ENCODE data around the gene VDR. TPM values are rescaled to one million over a fixed set of nuclear protein-coding genes. Genes with fewer than 3 reads are reported as not detected.
A peak's percentile ranks its signal among the peaks of the same experiment; 100 is the strongest.

VDR gene
- total and polyA plus RNA-seq, 4 donors, result 2.2 to 9.3 (median 7.4) TPM

DNA sequence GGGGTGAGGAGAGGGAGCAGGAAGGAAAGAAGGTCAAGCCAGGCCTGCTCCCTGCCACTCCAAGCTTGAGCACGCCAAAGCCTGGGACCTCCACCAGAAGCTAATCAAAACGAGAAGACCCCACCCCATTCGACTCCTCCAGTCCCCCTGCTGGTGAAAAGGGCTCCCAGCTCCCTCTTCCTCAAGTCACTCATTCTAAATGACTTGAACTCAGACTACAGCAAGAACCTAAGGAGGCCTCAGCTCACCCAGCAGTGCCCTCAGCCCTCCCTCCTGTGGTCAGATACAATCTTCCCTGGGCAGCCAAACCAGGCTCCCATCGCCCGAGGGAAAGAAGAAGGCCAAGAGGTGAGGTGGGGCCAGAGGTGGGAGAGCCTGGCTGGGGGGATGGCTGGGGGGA, 102.5 kb downstream of the VDR start:
- Histone ChIP-seq H3K9me3 (ENCODE audit: control insufficient read depth, low read length) (no peaks in the 10 kb centered on the region), H3K27me3 (ENCODE audit: control insufficient read depth in 1 of 2, insufficient read depth in 2 of 2, low read length in 1 of 2) (no peaks in the 10 kb centered on the region), H3K4me3 (ENCODE audit: low read length in 2 of 2) (no peak overlapping the region), H3K4me1 (ENCODE audit: control insufficient read depth in 1 of 2, insufficient read depth in 2 of 2, low read length in 2 of 2) (peaks cover 3 to 7% of the 10 kb centered on the region in 2 donors), H3K27ac (ENCODE audit: low read depth in 1 of 2, low read length in 2 of 2) (peak overlapping the region in 1 of 2 donors; percentile 15), H3K36me3 (ENCODE audit: control insufficient read depth in 1 of 2, insufficient read depth in 2 of 2, low read length in 1 of 2) (peaks cover 0 to 3% of the 10 kb centered on the region in 2 donors)
- intact Hi-C loops (cut with DNase I), result loop anchor here in 1 of 2 donors (5.0 kb wide), 1 partner anchor 35 kb away; no protein-coding TSS in a partner anchor
- ATAC-seq (ENCODE audit: low FRiP score) (no peak), DNase-seq (no peak)
- WGBS, 2 donors, result 23 to 25% methylated on average over 5 of the region's 5 CpGs

DNA sequence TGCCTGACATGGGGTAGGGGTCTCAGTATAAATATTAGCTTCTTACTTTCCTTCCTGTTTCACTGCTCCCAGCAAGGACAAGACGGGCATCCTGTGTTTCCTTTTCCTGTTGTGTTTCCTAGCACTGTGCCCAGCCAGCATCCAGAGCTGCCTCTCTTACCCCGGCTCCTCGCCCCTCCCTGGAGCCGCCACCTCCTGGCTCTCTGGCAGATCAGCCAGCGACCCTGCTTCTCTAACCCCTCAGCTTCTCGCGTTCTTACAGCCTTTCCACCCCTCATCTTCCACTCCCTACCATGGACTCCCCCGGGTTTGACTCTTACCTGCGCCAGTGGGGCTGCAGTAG, 102.9 kb downstream of the VDR start:
- Histone ChIP-seq H3K9me3 (ENCODE audit: control insufficient read depth, low read length) (no peaks in the 10 kb centered on the region), H3K27me3 (ENCODE audit: control insufficient read depth in 1 of 2, insufficient read depth in 2 of 2, low read length in 1 of 2) (no peaks in the 10 kb centered on the region), H3K4me3 (ENCODE audit: low read length in 2 of 2) (no peak overlapping the region), H3K36me3 (ENCODE audit: control insufficient read depth in 1 of 2, insufficient read depth in 2 of 2, low read length in 1 of 2) (peaks cover 0 to 5% of the 10 kb centered on the region in 2 donors), H3K4me1 (ENCODE audit: control insufficient read depth in 1 of 2, insufficient read depth in 2 of 2, low read length in 2 of 2) (peaks cover 3 to 6% of the 10 kb centered on the region in 2 donors), H3K27ac (ENCODE audit: low read depth in 1 of 2, low read length in 2 of 2) (peak overlapping the region in 1 of 2 donors; percentile 15)
- WGBS, 2 donors, result 31 to 37% methylated on average over 9 of the region's 9 CpGs
- intact Hi-C loops (cut with DNase I), result loop anchor here (2.0 to 5.0 kb wide), 2 partner anchors 35 kb away; no protein-coding TSS in a partner anchor
- no peak for DNase-seq
- ATAC-seq (ENCODE audit: low FRiP score), result no peak

DNA sequence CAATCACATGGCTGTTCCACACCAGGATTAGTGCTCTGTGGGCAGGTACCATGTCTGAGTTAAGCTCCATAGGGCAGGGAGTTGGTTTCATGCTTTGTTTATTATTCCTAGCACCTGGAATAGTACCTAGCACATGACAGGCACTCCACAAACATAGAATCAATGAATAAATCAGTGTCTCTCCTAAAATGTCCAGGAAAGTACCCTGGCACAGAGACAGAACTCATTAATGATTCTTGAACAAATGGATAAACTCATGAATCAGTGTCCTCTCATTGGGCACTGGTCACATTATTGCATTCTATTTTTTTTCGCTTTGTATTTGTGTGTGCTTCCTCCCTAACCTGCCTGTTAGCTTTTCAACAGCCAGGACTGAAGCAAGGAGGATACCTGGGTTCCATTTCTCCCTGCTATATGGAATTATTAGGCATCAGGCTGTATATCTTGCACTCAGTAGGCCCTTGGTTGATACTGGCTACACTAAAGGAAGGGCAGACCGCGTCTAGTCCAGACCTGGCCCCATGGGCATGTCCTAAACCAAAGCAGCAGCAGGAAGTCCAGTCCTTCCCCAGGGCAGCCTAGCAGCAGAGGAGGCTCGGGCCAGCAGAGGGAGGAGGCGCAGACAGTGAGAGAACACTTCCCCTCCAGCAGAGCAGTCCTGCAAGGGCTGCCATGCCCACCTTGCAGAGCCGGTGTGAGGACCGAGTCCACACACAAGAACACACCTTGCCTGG, 103.5 kb downstream of the VDR start:
- intact Hi-C loops (cut with DNase I), result loop anchor here (2.0 to 5.0 kb wide), 2 partner anchors 35 to 36 kb away; no protein-coding TSS in a partner anchor
- Histone ChIP-seq H3K27me3 (ENCODE audit: control insufficient read depth in 1 of 2, insufficient read depth in 2 of 2, low read length in 1 of 2) (no peaks in the 10 kb centered on the region), H3K27ac (ENCODE audit: low read depth in 1 of 2, low read length in 2 of 2) (peak overlapping the region in 1 of 2 donors; percentile 16), H3K4me1 (ENCODE audit: control insufficient read depth in 1 of 2, insufficient read depth in 2 of 2, low read length in 2 of 2) (peaks cover 3 to 6% of the 10 kb centered on the region in 2 donors), H3K9me3 (ENCODE audit: control insufficient read depth, low read length) (no peaks in the 10 kb centered on the region), H3K36me3 (ENCODE audit: control insufficient read depth in 1 of 2, insufficient read depth in 2 of 2, low read length in 1 of 2) (peaks cover 0 to 7% of the 10 kb centered on the region in 2 donors), H3K4me3 (ENCODE audit: low read length in 2 of 2) (no peak overlapping the region)
- DNase-seq (peak in 1 of 2 donors; percentile 78), ATAC-seq (ENCODE audit: low FRiP score) (peak; percentile 57)
- 39 to 41% methylated on average over 7 of the region's 7 CpGs for WGBS, 2 donors

DNA sequence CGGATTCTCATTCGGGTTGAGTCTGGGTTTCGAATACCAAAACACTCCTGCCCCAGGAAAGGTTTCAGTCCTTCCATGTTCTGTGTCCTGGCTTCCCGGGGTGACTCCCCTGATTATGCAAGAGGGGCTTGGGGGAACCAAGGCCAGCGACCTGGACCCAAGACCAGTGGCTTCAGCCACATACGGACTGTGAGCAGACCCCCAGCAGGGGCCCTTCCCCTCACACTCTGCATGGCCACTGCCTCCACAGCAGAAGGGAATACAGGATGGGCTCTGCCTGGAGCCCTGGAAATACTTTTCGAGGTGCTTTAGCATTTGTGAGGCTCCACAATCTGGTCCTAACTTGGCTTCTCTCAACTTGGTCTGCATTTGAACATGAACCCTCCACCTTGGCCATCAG, 104.2 kb downstream of the VDR start:
- peaks cover 3 to 6% of the 10 kb centered on the region in 2 donors for H3K4me1 ChIP-seq (ENCODE audit: control insufficient read depth in 1 of 2, insufficient read depth in 2 of 2, low read length in 2 of 2)
- H3K27ac ChIP-seq (ENCODE audit: low read depth in 1 of 2, low read length in 2 of 2), result peak overlapping the region in 1 of 2 donors; percentile 14
- H3K4me3 ChIP-seq (ENCODE audit: low read length in 2 of 2), result no peak overlapping the region
- no peaks in the 10 kb centered on the region for H3K27me3 ChIP-seq (ENCODE audit: control insufficient read depth in 1 of 2, insufficient read depth in 2 of 2, low read length in 1 of 2)
- ATAC-seq (ENCODE audit: low FRiP score) (no peak), DNase-seq (no peak)
- 76 to 79% methylated on average over 7 of the region's 7 CpGs for WGBS, 2 donors
- intact Hi-C loops (cut with DNase I), result loop anchor here (2.0 to 5.0 kb wide), 2 partner anchors 36 to 37 kb away; no protein-coding TSS in a partner anchor
- H3K9me3 ChIP-seq (ENCODE audit: control insufficient read depth, low read length), result no peaks in the 10 kb centered on the region
- H3K36me3 ChIP-seq (ENCODE audit: control insufficient read depth in 1 of 2, insufficient read depth in 2 of 2, low read length in 1 of 2), result peaks cover 0 to 8% of the 10 kb centered on the region in 2 donors

DNA sequence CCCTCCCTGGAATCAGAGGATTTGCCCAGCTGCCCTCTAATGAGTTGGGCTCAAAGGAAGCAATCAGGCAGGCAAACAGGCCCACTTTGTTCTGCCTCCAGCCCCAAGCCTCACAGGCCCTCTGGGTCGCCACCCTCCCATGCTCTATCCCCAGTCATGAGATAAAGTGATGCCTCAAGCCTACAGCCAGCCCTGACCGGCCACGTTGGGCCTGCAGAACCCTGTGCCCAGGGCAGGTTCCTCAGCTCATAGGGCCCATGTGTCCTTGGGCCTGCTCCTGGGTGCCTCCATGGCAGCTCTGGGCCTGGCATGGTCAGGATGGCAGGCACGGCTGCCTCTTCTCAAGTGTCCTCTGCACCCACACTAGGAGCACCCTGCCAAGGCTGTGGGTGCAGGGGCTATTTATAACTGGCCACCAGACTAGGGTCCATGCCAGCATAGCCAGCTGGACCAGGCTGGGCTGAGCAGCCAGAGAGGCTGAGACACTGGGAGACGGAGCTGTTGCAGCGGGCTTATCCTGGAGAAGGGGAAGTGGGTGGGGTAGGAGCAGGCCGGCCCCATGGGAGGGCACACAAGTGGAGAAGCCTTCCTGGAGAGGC, 105.3 kb downstream of the VDR start:
- Histone ChIP-seq H3K36me3 (ENCODE audit: control insufficient read depth in 1 of 2, insufficient read depth in 2 of 2, low read length in 1 of 2) (peaks cover 0 to 13% of the 10 kb centered on the region in 2 donors), H3K9me3 (ENCODE audit: control insufficient read depth, low read length) (no peaks in the 10 kb centered on the region), H3K27ac (ENCODE audit: low read depth in 1 of 2, low read length in 2 of 2) (peak overlapping the region in 1 of 2 donors; percentile 34), H3K4me1 (ENCODE audit: control insufficient read depth in 1 of 2, insufficient read depth in 2 of 2, low read length in 2 of 2) (peaks cover 0 to 6% of the 10 kb centered on the region in 2 donors), H3K4me3 (ENCODE audit: low read length in 2 of 2) (no peak overlapping the region), H3K27me3 (ENCODE audit: control insufficient read depth in 1 of 2, insufficient read depth in 2 of 2, low read length in 1 of 2) (no peaks in the 10 kb centered on the region)
- 4 to 12% methylated on average over 7 of the region's 7 CpGs for WGBS, 2 donors
- ATAC-seq (ENCODE audit: low FRiP score) (peak; percentile 72), DNase-seq (peak in 1 of 2 donors; percentile 88)
- intact Hi-C loops (cut with DNase I), result no loop called here

DNA sequence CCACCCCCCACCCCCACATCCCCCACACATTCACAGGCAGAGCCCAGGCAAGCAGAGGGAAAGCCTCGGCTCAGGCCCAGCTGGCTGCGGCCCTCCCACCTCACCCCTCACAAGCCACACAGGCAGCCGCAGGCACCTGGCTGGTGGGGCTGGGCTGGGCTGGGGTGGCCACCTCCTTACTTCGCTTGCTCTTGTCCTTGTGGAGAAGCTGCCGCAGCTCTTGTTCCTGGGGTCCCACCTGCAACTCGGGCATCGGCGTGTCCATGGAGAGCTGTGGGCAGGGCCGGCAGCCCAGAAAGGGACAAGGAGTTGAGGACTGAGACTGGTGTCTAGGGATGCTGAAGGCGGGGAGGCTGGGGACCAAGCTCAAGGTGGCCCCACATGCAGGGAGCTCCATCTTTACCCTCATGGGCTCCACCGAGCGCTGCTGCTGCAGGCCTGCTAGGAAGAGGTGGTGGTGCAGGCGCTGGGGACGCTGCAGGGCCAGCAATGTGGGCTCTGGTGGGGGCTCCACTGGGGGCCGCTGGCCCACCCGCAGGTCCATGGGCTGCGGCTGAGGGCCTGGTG, 106.3 kb downstream of the VDR start:
- DNase-seq, result no peak
- Histone ChIP-seq H3K4me1 (ENCODE audit: control insufficient read depth in 1 of 2, insufficient read depth in 2 of 2, low read length in 2 of 2) (peaks cover 0 to 6% of the 10 kb centered on the region in 2 donors), H3K4me3 (ENCODE audit: low read length in 2 of 2) (no peak overlapping the region), H3K27ac (ENCODE audit: low read depth in 1 of 2, low read length in 2 of 2) (no peak overlapping the region), H3K27me3 (ENCODE audit: control insufficient read depth in 1 of 2, insufficient read depth in 2 of 2, low read length in 1 of 2) (no peaks in the 10 kb centered on the region), H3K9me3 (ENCODE audit: control insufficient read depth, low read length) (no peaks in the 10 kb centered on the region), H3K36me3 (ENCODE audit: control insufficient read depth in 1 of 2, insufficient read depth in 2 of 2, low read length in 1 of 2) (peaks cover 0 to 16% of the 10 kb centered on the region in 2 donors)
- intact Hi-C loops (cut with DNase I), result no loop called here
- ATAC-seq (ENCODE audit: low FRiP score), result no peak
- 80 to 82% methylated on average over 17 of the region's 17 CpGs for WGBS, 2 donors

DNA sequence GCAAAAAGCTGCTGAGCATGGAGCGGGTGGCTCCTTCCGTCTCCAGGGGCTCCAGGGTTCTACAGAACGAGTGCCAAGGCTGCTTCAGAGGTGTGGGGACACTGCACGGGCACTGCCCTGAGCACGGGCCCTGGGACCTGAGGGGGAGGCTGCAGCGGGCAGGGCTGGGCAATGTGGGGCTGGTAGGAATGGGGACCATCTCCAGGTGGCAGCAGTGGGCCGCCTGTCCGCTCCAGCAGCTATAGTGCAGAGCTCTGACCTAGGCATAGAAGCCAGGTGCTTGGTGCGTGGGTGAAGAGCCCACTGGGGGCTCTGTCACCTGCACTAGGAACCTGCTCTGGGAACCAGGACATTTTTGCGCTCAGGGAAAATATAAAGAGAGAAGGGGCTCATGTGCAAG, 107.4 kb downstream of the VDR start:
- DNase-seq, result no peak
- 70 to 72% methylated on average over 10 of the region's 10 CpGs for WGBS, 2 donors
- Histone ChIP-seq H3K27me3 (ENCODE audit: control insufficient read depth in 1 of 2, insufficient read depth in 2 of 2, low read length in 1 of 2) (no peaks in the 10 kb centered on the region), H3K9me3 (ENCODE audit: control insufficient read depth, low read length) (no peaks in the 10 kb centered on the region), H3K27ac (ENCODE audit: low read depth in 1 of 2, low read length in 2 of 2) (no peak overlapping the region), H3K4me1 (ENCODE audit: control insufficient read depth in 1 of 2, insufficient read depth in 2 of 2, low read length in 2 of 2) (peaks cover 0 to 6% of the 10 kb centered on the region in 2 donors), H3K4me3 (ENCODE audit: low read length in 2 of 2) (no peak overlapping the region), H3K36me3 (ENCODE audit: control insufficient read depth in 1 of 2, insufficient read depth in 2 of 2, low read length in 1 of 2) (peaks cover 0 to 16% of the 10 kb centered on the region in 2 donors)
- intact Hi-C loops (cut with DNase I), result no loop called here
- ATAC-seq (ENCODE audit: low FRiP score), result no peak

DNA sequence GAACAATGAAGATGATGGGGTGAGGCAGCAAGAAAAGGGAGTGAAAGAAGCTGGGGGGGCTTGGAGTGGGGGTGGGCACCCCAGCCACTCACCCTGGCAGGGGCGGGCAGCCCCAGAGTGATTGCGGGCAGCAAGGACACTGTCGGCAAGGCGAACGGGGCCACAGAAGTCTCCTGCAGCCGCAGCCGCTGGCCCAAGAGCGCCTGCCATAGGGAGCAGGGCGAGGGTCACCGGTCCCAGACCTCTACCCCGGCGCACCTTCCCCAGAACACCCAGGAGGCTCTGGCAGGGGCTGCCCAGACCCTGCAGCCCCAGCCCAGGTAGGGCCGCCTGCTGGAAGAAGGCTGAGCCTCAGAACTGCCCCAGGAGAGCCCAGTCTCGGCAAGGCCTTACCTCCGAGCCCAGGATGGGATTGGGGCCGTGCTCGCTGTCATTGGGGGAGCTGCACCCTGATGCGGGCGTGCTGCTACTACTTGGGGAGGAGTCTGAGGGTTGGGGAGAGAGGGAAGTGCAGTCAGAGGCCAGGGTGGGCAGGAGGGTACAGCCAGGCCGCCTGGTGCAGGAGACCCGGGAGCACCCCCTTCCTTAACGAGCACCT, 108.9 kb downstream of the VDR start:
- intact Hi-C loops (cut with DNase I), result no loop called here
- Histone ChIP-seq H3K4me1 (ENCODE audit: control insufficient read depth in 1 of 2, insufficient read depth in 2 of 2, low read length in 2 of 2) (no peaks in the 10 kb centered on the region), H3K27me3 (ENCODE audit: control insufficient read depth in 1 of 2, insufficient read depth in 2 of 2, low read length in 1 of 2) (no peaks in the 10 kb centered on the region), H3K9me3 (ENCODE audit: control insufficient read depth, low read length) (no peaks in the 10 kb centered on the region), H3K36me3 (ENCODE audit: control insufficient read depth in 1 of 2, insufficient read depth in 2 of 2, low read length in 1 of 2) (peaks cover 0 to 19% of the 10 kb centered on the region in 2 donors), H3K4me3 (ENCODE audit: low read length in 2 of 2) (no peak overlapping the region), H3K27ac (ENCODE audit: low read depth in 1 of 2, low read length in 2 of 2) (no peak overlapping the region)
- ATAC-seq (ENCODE audit: low FRiP score) (no peak), DNase-seq (no peak)
- WGBS, 2 donors, result 90% methylated on average over 22 of the region's 22 CpGs
